Ramos (cell line): ENCODE results near the gene ALDH1A1.

Experiments used
- in situ Hi-C: fragments of 300-500 bp; cut with MboI; formaldehyde crosslinking; loops from one replicate; pipeline ENCODE4 v1.14.3; 2022; ENCODE audit warnings: low sequenced_read_pairs; ENCODE audit not compliant: unreplicated experiment

ALDH1A1 gene

DNA sequence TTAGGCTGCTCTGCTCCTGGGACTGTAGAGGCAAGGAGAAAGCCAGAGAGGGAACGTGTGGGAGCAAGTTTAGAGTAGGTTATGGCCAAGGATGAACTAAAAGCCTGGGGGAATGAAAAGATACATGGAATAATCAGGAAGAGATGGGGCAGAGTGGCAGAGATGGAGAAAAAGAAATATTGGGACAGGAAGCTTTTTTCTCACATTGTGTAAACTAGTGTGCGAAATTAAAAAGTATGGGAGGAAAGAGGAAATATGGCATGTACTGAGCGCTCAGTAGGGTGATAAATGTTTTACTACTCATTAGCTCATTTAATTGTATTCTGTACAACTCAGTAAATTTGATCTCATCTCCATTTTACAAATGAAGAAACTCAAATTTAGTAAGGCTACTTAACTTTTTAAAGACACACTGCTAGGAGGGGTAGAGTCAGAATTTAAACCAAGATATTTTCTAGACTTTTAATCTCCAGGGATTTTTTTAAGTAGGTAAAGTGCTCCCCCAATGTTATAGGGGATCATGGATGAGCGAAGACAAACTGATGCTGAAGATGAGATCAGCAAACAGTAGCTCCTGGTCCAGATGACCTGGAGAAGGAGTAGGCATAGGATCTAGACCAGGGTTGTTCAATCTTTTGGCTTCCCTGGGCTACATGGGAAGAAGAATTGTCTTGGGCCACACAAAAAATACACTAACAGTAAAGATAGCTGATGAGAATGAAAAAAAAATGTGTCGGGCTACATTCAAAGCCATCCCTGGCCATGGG lies 30.8 kb downstream of the ALDH1A1 start:
- in situ Hi-C loops, result no loop called here

DNA sequence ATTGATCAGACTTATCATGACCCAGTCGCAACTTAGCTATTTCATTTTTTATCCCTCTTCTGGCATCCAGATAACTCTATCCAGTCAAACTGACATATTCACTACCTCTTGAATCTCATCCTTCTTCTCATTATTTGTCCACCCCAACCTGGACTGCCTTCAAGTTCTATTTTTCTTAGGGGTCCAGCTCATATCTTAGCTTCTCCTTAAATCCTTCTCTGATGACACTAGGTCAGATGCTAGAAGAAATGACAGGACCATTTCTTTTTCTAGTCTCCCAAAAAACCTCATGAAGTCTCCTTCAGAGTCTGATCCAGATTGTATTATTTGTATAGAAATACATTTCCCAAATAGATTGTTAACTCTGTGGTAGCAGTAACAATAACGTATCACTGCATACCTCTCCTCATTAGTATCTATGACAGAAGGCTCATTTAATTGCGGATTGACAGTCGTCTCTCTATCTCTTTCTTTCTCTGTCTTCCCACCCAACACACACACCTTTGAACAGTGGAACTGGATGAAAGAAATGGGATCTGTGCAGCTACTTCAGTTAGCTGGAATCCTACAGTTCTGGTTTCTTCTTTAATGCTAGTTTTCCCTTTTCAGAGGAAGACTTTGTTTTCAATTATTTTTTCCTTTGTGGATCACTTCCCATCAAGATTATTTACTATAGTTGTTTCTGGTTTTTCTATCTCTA lies 33.5 kb downstream of the ALDH1A1 start:
- in situ Hi-C loops, result no loop called here

DNA sequence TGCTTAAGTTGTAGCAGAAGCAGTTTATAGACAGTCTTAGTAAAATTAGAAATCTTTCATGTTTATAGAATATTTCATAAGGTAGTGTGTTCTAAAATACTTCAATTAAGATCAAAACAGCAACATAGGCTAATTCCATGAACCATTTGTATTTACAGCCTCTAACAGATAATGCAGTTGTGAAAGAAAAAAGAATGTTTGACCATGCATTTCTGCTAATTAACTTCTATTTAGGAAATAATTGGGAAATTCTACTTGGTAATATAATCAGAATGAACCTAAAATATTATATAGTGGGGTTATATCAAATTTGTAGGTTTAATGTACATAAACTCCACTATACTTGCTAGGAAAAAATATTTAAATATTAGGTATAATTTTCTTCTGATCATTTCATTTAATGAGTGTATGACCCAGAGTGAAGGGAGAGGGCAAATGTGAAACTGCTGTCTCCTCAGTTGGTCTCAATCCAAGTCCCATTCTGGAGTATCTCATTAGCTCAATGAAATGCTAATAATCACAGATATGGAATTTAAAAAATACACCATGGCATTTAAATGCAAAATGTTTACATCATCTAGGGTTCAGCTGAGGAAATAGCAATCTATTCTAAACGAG lies 34.9 kb downstream of the ALDH1A1 start:
- in situ Hi-C loops, result no loop called here

DNA sequence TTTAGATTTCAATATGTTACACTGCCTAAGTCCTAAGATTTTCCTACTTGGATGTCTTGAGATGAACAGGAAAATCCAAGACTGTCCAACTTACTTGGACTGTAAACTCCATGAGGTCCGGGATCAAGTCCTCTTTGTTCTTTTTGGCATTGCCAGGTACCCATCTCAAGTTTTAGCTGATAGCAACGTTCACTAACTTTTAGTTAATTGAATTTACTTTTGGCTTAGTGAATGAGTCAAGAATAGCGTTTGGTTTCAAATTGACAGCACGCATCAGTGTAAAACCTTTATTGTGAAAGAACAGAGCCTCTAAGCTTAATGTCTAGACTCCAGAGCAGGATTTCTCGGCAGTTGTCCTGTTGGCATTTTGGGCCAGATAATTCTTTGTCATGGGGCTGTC lies 37.2 kb downstream of the ALDH1A1 start:
- in situ Hi-C loops, result no loop called here

DNA sequence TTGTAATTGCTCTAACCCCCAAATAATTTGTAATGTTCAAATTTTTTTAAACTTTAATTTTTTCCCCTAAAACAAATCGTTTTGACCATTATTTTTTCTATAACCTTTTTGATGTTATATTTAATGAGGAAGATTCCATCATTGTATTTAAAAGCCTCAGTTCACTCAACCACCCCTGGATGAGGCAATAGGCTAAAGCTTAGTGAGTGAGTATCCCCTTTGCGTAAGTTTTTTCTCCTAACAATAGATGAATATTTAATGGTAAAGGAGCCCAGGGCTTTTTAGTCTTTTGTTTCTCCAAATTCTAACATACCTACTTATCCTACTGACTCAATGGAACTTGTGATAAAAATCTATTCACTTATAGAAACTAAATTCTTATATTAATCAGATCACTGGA lies 38.1 kb downstream of the ALDH1A1 start:
- in situ Hi-C loops, result no loop called here

DNA sequence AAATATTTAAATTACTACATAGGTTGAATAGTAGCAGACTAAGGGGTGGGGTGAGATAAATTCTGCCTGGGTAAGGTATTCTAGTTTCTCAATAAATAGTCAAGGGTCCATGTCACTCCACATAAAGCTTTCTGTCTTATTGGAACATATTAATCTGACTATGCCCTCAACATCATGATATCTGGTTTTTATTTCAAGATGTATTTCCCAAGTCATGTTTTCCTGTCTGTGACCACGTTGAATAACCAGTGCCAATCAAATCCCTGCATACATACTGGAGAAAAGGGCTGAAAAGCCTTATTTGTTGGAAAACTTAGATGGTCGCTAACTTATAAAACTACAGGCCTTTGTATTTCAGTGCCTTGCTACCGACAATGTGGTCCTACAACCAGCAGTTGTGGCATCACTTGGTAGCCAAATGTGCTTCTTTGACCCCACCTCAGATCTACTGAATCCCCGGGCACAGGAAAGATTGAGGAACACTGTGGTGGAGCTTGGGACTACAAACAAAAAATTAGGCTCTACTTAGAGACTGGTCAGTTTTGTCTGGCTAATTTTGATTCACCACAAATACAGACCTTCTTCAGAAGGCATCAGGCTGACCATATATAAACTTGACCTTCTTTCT lies 39.4 kb downstream of the ALDH1A1 start:
- in situ Hi-C loops, result no loop called here

DNA sequence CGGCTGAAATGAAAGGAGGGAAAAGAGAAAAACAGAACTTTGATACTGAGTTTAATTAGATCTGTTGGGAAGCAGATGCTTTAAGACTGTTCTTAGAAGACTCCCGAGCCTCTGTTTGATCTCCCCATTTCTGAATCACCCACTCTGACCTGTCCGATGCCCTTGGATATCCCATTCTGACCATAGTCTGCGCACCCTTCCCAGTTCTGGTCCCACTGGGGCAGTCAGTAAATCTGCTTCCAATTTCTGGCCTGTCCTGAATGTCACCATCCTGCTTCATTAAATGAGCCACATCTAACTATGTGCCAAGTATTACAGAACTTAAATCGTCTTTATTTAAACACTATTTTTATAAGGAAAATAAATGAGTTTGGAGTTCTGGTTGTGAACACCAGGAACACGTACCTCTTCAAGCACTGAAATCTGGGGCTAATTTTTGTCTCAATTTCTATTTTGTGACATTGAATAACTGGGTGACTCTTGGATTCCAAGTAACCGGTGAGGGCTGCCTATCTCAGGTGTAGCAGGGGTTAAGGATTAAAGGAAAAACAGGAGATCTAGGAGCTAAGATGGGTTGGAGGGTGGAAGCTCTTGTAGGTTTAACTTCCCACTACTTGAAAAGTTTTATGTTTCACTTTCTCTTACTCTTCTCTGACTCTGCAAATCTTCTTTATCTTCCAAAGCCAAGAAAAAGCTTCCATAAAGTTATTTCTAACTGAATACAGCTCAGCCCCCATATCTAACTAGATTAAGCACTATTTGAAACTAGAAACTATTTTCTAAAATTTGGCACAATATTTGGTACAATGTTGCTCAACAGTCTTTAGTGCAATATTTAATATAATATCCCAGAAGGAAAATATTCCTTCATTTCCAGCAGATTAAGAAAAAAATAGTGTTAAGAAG lies 40.1 kb downstream of the ALDH1A1 start:
- in situ Hi-C loops, result no loop called here

DNA sequence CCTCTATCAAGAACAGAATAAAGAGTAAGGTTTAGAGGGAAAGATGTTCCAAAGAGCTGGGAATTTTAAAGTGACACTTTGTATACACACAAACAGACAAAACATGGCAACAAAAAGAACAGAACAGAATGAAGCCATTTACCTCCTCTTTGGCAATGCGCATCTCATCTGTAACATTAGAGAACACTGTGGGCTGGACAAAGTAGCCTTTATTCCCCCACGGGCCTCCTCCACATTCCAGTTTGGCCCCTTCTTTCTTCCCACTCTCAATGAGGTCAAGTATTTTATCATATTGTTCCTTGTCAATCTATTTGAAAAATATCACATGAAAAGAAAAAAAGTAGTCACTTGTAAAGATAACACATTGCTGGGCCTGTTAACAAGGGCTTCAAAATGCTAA lies 41.0 kb downstream of the ALDH1A1 start:
- in situ Hi-C loops, result no loop called here

DNA sequence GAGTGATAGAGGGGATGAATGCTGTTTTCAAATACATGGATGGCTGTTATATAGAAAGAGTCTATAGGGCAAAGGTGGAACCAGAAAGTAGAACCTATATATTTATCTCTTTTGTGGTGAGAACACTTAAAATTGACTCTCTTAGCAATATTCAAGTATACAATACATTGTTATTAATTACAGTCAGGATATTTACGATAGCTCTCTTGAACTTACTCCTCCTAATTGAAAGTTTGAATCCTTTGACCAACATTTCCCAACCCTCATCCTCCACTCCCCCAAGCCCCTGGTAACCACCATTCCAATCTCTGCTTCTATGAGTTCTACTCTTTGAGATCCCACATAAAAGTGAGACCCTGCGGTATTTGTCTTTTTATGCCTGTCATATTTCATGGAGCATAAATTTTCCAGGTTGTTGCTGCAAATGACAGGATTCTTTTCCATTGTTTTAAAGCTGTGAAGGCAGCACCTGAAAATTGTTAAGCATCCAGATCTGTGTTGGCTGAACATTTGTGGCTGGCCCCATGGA lies 41.5 kb downstream of the ALDH1A1 start:
- in situ Hi-C loops, result no loop called here

DNA sequence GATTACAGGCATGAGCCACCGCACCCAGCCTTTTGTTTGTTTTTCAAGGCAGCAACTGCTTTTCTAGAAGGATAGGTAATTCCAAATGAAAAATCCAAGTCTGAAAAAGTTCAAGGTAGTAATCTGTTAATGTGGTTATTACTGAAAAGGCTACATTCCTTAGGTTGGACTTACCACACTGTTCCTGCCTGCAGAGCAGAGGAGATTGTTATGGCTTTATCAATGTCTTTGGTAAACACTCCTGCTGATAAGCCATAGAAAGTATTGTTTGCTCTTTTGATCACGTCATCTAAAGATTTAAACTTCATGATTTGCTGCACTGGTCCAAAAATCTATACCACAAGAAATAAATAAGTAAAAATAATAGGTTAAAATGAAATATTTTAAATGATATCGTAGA lies 43.4 kb downstream of the ALDH1A1 start:
- in situ Hi-C loops, result no loop called here

DNA sequence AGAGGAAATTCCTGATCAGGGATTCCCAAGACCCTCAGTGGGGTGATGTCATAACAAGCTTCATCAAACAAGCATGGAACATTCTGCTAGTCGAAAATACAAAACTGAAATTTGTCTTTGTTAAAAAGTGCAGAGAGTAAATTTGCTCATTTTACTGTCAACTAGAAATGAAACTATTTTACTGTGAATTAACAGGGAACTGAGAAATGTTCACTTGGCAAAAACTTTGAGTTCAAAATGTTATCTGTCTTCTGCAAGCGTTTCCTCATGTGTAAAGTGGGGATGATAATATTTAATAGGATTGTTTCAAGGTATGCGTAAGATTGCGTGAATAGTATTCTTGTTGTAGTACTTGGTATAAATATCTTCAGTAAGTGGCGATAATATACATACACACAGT lies 45.4 kb downstream of the ALDH1A1 start:
- in situ Hi-C loops, result no loop called here

DNA sequence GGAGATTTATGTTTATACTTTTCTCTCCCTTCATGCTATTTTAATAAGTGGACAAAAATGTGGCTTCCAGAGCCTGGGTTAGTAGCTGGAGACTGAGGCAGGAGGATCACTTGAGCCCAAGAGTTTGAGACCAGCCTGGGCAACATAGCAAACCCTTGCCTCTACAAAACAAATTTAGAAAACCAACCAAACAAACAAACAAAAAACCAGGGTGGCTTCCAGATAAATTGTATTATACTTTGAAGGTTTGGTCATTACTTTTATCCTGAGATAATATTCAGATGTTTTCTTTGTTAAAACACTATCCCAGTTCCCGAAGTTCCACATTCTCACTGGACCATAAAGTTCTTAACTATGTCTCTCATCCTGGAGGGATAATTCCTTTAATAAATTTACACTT lies 46.0 kb downstream of the ALDH1A1 start:
- in situ Hi-C loops, result no loop called here

DNA sequence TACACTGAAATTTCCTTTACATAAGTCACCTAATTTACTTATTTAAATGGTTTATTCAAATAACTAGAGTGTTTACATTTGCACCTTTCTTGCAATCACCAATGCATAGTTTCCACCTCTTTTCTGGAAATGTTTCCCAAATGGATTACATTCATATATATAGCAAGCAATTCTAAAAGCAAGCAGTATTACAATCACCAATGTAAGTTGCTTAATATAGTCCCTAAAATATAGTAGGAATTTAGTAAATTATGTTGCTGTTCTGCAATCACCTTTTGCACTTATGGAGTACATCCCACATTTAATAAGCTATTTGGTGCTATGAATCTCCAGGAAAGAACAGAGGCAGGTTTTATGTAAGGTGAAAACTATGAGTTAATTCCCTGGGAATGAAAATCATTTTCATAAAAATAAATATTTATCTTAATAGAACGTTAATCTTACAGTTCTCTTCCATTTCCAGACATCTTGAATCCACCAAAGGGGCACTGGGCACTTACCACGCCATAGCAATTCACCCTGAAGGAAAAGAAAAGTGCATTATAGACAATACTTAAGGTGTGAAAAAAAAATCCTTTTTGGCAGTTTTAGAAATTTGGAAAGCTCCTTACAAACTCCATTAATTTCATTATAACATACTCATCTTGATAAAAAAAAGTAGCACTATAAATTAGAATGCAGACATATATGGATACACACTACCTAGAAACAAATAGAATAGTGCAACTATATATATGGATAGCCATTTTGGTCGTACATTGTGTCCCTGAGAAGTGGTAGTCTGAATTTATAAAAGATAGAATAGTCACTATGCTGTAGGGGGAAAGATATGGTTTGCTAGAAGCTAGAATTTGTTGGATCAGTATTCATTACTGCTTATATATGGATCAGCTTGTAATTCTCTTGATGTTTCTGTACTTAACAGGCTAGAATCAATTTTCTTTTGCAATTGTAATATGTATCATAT lies 47.1 kb downstream of the ALDH1A1 start:
- in situ Hi-C loops, result no loop called here

DNA sequence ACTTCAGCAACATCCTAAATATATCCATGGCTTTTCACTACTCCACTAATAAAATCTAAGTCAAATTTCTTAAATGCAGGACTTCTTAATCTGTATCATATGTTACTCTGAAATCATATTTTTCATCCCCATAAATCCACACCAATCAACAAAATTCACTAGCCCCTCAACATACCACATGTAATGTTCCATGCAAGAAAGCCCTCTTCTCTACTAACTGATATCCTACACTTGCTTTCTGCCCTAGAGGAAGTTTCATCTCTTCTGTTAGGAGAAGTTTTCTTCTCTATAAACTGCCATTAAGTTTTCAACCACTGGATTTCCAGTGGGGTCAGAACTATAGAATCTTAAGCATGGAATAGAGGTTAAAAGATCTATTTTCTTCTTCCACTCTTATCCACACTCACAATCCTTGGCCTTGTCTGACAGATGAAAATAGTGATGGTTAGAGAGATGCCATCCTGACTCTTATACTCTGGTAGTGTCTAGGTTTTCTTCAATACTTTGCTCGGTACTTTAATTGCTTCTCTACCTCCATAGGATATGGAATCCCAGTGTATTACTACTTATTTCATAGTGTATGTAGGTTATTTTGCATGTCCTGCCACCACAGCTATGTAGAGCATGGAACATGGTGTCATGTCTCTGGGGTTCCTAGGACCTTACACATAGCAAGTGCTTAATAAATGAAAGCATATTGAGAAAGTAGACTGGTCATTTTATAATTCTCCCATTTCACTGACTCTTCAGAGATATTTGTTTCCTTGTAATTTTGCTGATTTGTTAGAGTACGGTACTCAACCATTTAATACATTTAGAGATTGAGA lies 48.4 kb downstream of the ALDH1A1 start:
- in situ Hi-C loops, result no loop called here

DNA sequence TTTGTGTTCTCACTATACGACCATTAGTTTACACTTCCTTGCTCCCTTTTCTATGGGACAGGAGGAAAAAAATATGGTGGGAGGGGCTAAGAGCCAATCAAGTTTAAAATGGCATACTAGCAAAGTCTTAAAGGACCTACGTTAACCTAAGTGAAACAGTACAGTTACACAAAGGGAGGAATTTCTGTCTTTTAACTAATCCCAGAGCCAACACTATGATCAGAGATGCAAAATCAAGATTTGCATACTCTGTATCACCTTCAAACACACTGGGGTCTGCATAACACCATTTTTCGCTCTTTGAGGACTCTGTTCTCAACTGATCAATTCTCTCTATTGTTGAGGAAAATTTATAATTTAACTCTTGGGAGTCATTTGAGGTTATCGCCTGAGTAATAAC lies 49.8 kb downstream of the ALDH1A1 start:
- in situ Hi-C loops, result no loop called here

DNA sequence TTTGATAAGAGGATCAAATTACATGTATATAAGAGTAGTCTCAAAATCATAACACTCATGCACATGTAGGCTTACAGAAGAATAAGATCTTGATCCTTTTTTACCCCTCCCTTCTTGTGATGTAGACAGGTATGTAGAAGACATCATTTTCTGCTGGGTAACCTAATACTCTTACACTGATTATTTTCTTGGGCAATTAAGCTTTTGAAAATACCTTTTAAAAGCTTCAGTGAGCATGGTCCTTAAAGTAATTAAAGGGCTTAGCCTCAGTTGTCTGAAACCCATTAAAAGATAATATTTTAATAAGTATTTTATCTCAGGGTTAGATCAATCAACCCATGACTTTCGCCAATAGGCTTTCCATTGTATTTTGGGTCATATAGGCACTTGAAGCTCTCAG lies 50.6 kb downstream of the ALDH1A1 start:
- in situ Hi-C loops, result no loop called here

DNA sequence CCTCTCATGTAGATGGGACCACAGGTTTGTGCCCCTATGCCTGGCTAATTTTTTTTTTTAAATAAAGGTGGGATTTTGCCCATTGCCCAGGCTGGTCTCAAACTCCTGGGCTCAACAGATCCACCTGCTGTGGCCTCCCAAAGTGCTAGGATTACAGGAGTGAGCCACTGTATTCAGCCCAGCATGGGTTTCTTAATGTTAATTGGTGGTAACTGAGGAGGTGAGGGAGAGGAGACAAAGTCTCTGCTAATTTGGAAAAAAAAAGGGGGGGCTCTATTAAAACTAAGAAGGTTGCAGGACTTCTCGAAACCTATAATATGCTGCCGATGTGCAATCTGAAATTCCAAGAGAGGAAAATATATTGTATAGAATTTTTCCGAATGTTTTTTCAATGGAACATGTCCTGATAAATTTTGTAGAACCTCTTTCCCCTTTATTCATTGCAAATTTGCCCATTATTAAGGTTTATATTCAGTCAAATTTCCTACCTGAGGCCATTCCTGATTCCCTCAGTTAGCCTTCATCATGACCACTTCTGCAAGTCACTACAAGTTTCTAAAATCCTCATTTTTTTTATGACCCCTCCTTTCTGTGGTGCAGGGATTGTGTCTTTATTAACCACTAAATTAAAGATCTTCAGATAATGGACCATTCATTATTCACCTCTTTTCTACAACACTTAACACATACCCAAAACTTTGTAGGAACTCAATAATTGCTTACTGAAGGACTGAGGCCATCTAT lies 52.9 kb downstream of the ALDH1A1 start:
- in situ Hi-C loops, result no loop called here
